AG08395 (cell line): Measurements from ENCODE around the gene MRE11.
"Not testable (repeated sequence)": the region's sequence is repeated elsewhere in the genome, so short reads cannot be mapped to it uniquely, and the experiment has no call there.

Experiments
- DNase-seq: peaks from one replicate; pipeline ENCODE4 v3.0.0; 2012; ENCODE audit warnings: mixed read lengths, low spot score

Gene MRE11

GRCh38 chr11:94506513-94506912 lies 12.9 kb upstream of the MRE11 start:
- DNase-seq = not testable (repeated sequence)

- peak; percentile 58 for DNase-seq
Measured at GRCh38 chr11:94504689-94505293, 11.1 kb upstream of the MRE11 start.

GRCh38 chr11:94501522-94501921 lies 7.9 kb upstream of the MRE11 start:
- DNase-seq = no peak

GRCh38 chr11:94500181-94500580 lies 6.5 kb upstream of the MRE11 start:
- DNase-seq = no peak

- DNase-seq = no peak
Measured at GRCh38 chr11:94494126-94494680, 559 bp upstream of the MRE11 start.

GRCh38 chr11:94486068-94486467 lies 7.6 kb downstream of the MRE11 start:
- DNase-seq = no peak

- no peak for DNase-seq
Measured at GRCh38 chr11:94481342-94481741, 12.3 kb downstream of the MRE11 start.

GRCh38 chr11:94477624-94478023 lies 16.0 kb downstream of the MRE11 start:
- no peak for DNase-seq

GRCh38 chr11:94472916-94473799 lies 20.5 kb downstream of the MRE11 start:
- DNase-seq = no peak

GRCh38 chr11:94469416-94469815 lies 24.2 kb downstream of the MRE11 start:
- DNase-seq = no peak

GRCh38 chr11:94459576-94459975 lies 34.1 kb downstream of the MRE11 start:
- DNase-seq = no peak

GRCh38 chr11:94457118-94458029 lies 36.3 kb downstream of the MRE11 start:
- no peak for DNase-seq

- no peak for DNase-seq
Measured at GRCh38 chr11:94455861-94456260, 37.8 kb downstream of the MRE11 start.

GRCh38 chr11:94454301-94454700 lies 39.3 kb downstream of the MRE11 start:
- no peak for DNase-seq

- no peak for DNase-seq
Measured at GRCh38 chr11:94452988-94453387, 40.7 kb downstream of the MRE11 start.

GRCh38 chr11:94450048-94450447 lies 43.6 kb downstream of the MRE11 start:
- no peak for DNase-seq

- DNase-seq = peak; percentile 3
Measured at GRCh38 chr11:94449437-94449836, 44.2 kb downstream of the MRE11 start.

- DNase-seq = no peak
Measured at GRCh38 chr11:94449029-94449428, 44.6 kb downstream of the MRE11 start.

- DNase-seq = no peak
Measured at GRCh38 chr11:94447149-94447548, 46.5 kb downstream of the MRE11 start.

GRCh38 chr11:94445641-94446040 lies 48.0 kb downstream of the MRE11 start:
- DNase-seq = no peak

- no peak for DNase-seq
Measured at GRCh38 chr11:94433049-94433448, 60.6 kb downstream of the MRE11 start.

GRCh38 chr11:94424662-94425061 lies 69.0 kb downstream of the MRE11 start:
- no peak for DNase-seq
